H9 (cell line): Measurements from ENCODE around the gene KRTAP12-3. TPM values are rescaled to one million over a fixed set of nuclear protein-coding genes. Genes with fewer than 3 reads are reported as not detected.

Source experiments
- DNase-seq: peaks from one replicate; pipeline ENCODE4 v3.0.0-alpha.2; 2017
- H2AFZ ChIP-seq: one replicate; pipeline ENCODE4 v1.6.1; 2013; ENCODE audit warnings: mild to moderate bottlenecking, low read length, control low read depth, moderate library complexity
- H2AK5ac ChIP-seq: 2 replicates; pipeline ENCODE4 v1.6.1; 2013; ENCODE audit warnings: low read length, control low read depth, mixed read lengths; ENCODE audit not compliant: insufficient read length
- H2BK120ac ChIP-seq: one replicate; pipeline ENCODE4 v1.6.1; 2013; ENCODE audit warnings: low read depth, mild to moderate bottlenecking, low read length, control low read depth, inconsistent platforms; ENCODE audit not compliant: poor library complexity, severe bottlenecking
- H2BK12ac ChIP-seq: 2 replicates; pipeline ENCODE4 v1.6.1; 2013; ENCODE audit warnings: low read length, control low read depth, mixed read lengths, low read depth; ENCODE audit not compliant: insufficient read length
- H2BK15ac ChIP-seq: 2 replicates; pipeline ENCODE4 v1.6.1; 2013; ENCODE audit warnings: low read depth, low read length, control low read depth
- H2BK20ac ChIP-seq: one replicate; pipeline ENCODE4 v1.6.1; 2013; ENCODE audit warnings: low read depth, mild to moderate bottlenecking, low read length, control low read depth, inconsistent platforms; ENCODE audit not compliant: poor library complexity, severe bottlenecking
- H2BK5ac ChIP-seq: 2 replicates; pipeline ENCODE4 v1.6.1; 2013; ENCODE audit warnings: low read length, control low read depth, mixed read lengths; ENCODE audit not compliant: insufficient read length
- H3K14ac ChIP-seq: 2 replicates; pipeline ENCODE4 v1.6.1; 2013; ENCODE audit warnings: low read length, control low read depth; ENCODE audit not compliant: insufficient read depth
- H3K18ac ChIP-seq: 2 replicates; pipeline ENCODE4 v1.6.1; 2013; ENCODE audit warnings: low read depth, mild to moderate bottlenecking, mixed read lengths, low read length, control low read depth; ENCODE audit not compliant: insufficient read length
- H3K23ac ChIP-seq: 2 replicates; pipeline ENCODE4 v1.6.1; 2013; ENCODE audit warnings: low read length, control low read depth, mixed read lengths, low read depth; ENCODE audit not compliant: insufficient read length
- H3K23me2 ChIP-seq: 2 replicates; pipeline ENCODE4 v1.6.1; 2013; ENCODE audit warnings: low read depth, mild to moderate bottlenecking, mixed read lengths, low read length, control low read depth; ENCODE audit not compliant: insufficient read length, poor library complexity, severe bottlenecking
- H3K27ac ChIP-seq: 2 replicates; pipeline ENCODE4 v1.5.1; 2013; ENCODE audit warnings: low read length, control low read depth, mixed read lengths, low read depth; ENCODE audit not compliant: insufficient read length
- H3K27me3 ChIP-seq: 2 replicates; pipeline ENCODE4 v1.6.1; 2013; ENCODE audit warnings: low read length, control low read depth, inconsistent platforms; ENCODE audit not compliant: insufficient read depth
- H3K4ac ChIP-seq: 2 replicates; pipeline ENCODE4 v1.6.1; 2013; ENCODE audit warnings: low read depth, mild to moderate bottlenecking, control low read depth, inconsistent platforms, low read length, moderate library complexity
- H3K4me1 ChIP-seq: 2 replicates; pipeline ENCODE4 v1.6.1; 2013; ENCODE audit warnings: low read length, control low read depth, inconsistent platforms; ENCODE audit not compliant: insufficient read depth
- H3K4me2 ChIP-seq: 2 replicates; pipeline ENCODE4 v1.6.1; 2013; ENCODE audit warnings: low read length, control low read depth, mixed read lengths; ENCODE audit not compliant: insufficient read length, insufficient read depth
- H3K56ac ChIP-seq: 2 replicates; pipeline ENCODE4 v1.6.1; 2013; ENCODE audit warnings: low read depth, mild to moderate bottlenecking, mixed read lengths, low read length, control low read depth; ENCODE audit not compliant: insufficient read length
- H3K79me1 ChIP-seq: 2 replicates; pipeline ENCODE4 v1.6.1; 2013; ENCODE audit warnings: low read depth, mild to moderate bottlenecking, moderate library complexity, low read length, control low read depth, inconsistent platforms; ENCODE audit not compliant: insufficient read depth, poor library complexity, severe bottlenecking
- H3K79me2 ChIP-seq: 2 replicates; pipeline ENCODE4 v1.6.1; 2013; ENCODE audit warnings: low read length, control low read depth, inconsistent platforms; ENCODE audit not compliant: insufficient read depth
- H3K9ac ChIP-seq: 2 replicates; pipeline ENCODE4 v1.6.1; 2013; ENCODE audit warnings: low read length, control low read depth, mixed read lengths; ENCODE audit not compliant: insufficient read length; ENCODE audit errors: extremely low read depth
- H3K9me3 ChIP-seq: one replicate; pipeline ENCODE4 v1.6.1; 2013; ENCODE audit warnings: low read depth, low read length, inconsistent platforms; ENCODE audit not compliant: control insufficient read depth
- H3T11ph ChIP-seq: one replicate; pipeline ENCODE4 v1.6.1; 2013; ENCODE audit warnings: mild to moderate bottlenecking, low read length, control low read depth, inconsistent platforms
- H4K20me1 ChIP-seq: one replicate; pipeline ENCODE4 v1.6.1; 2013; ENCODE audit not compliant: control insufficient read depth, insufficient read length, insufficient read depth
- H4K5ac ChIP-seq: 2 replicates; pipeline ENCODE4 v1.6.1; 2013; ENCODE audit warnings: low read depth, mild to moderate bottlenecking, mixed read lengths, low read length, control low read depth; ENCODE audit not compliant: insufficient read length
- H4K8ac ChIP-seq: replicated peaks from 2 replicates; pipeline ENCODE4 v1.6.1; 2013; ENCODE audit warnings: low read length, control low read depth, mixed read lengths, low read depth; ENCODE audit not compliant: insufficient read length
- H4K91ac ChIP-seq: 2 replicates; pipeline ENCODE4 v1.6.1; 2013; ENCODE audit warnings: low read depth, mild to moderate bottlenecking, moderate library complexity, mixed read lengths, low read length, control low read depth; ENCODE audit not compliant: insufficient read length
- H3K27ac Mint-ChIP-seq, 3 experiments: 2 replicates in 2 of 3; 3 replicates in 1 of 3; pipeline ENCODE4 v1.8.0; 2020 to 2021; ENCODE audit warnings: mixed read lengths in 3 of 3, mild to moderate bottlenecking in 1 of 3, moderate library complexity in 1 of 3
- H3K27me3 Mint-ChIP-seq: 2 replicates; pipeline ENCODE4 v1.8.0; 2021; ENCODE audit warnings: low read depth, mild to moderate bottlenecking, moderate library complexity, mixed read lengths
- H3K36me3 Mint-ChIP-seq, 3 experiments: 2 replicates in 2 of 3; 3 replicates in 1 of 3; pipeline ENCODE4 v1.8.0; 2020 to 2021; ENCODE audit warnings: low read depth in 3 of 3, mixed read lengths in 3 of 3; ENCODE audit not compliant: insufficient read depth in 1 of 3
- H3K4me1 Mint-ChIP-seq, 2 experiments: 2 replicates each; pipeline ENCODE4 v1.8.0; 2020; ENCODE audit warnings: mixed read lengths in 2 of 2
- H3K4me3 Mint-ChIP-seq, 2 experiments: 2 replicates in 1 of 2; 3 replicates in 1 of 2; pipeline ENCODE4 v1.8.0; 2020 to 2021; ENCODE audit warnings: mild to moderate bottlenecking in 2 of 2, mixed read lengths in 2 of 2, moderate library complexity in 1 of 2
- H3K9me3 Mint-ChIP-seq, 2 experiments: 2 replicates in 1 of 2; 3 replicates in 1 of 2; pipeline ENCODE4 v1.8.0; 2020; ENCODE audit warnings: mild to moderate bottlenecking in 2 of 2, mixed read lengths in 2 of 2, moderate library complexity in 1 of 2
- WGBS: extraction: QIAGEN DNeasy Blood & Tissue Kit; methylation state at CpG from one replicate; pipeline ENCODE4 v1.1.7; 2013; ENCODE audit warnings: missing lambda C conversion rate, low lambda C conversion rate, mixed read lengths; ENCODE audit not compliant: insufficient read length; ENCODE audit errors: extremely low coverage; 5-methylcytosine and 5-hydroxymethylcytosine counted together
- total RNA-seq: library from RNA; stranded (reverse); gene quantifications from 2 replicates; pipeline ENCODE4 v1.2.1, GENCODE V29; 2021
- TF ChIP-seq, protein P1 (sequence below): fragments of 200-600 bp; sonication (generic); conservative IDR thresholded peaks from 3 replicates; pipeline ENCODE4 v1.8.0; 2021; ENCODE audit warnings: antibody characterized with exemption, mild to moderate bottlenecking

The KRTAP12-3 gene
- total RNA-seq, 1 experiment from 2014 or later, result not detected

DNA sequence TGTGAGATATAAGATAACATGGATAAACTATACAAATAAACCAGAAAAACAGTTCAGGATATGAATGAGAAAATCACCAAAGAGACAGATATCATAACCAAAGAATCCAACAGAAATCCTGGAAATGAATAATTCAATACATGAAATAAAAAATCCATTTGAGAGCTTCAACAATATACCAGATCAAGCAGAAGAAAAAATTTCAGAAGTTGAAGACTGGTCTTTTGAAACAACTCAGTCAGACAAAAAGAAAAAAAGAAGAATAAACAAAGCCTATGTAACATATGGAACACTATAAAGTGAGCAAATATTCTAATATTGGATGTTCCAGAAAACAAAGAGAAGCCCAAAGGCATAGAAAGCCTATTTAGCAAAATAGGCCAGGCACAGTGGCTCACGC is 14.2 kb downstream of the KRTAP12-3 start:
- H4K8ac ChIP-seq, result no peak overlapping the region
- no peaks in the 10 kb centered on the region for H3K79me1 ChIP-seq
- no peak overlapping the region for H2BK5ac ChIP-seq
- H4K91ac ChIP-seq, result no peak overlapping the region
- no peak overlapping the region for H3K4me2 ChIP-seq
- no peak overlapping the region for H3T11ph ChIP-seq
- H3K9ac ChIP-seq, result no peak overlapping the region
- Mint-ChIP-seq H3K27ac (no peak overlapping the region), H3K4me1 (no peaks in the 10 kb centered on the region; a peak in 1 of 4 replicates), H3K27me3 (peaks cover 9% of the 10 kb centered on the region), H3K36me3 (peaks cover 12 to 43% (median 17%) of the 10 kb centered on the region in 3 experiments), H3K9me3 (peaks cover 38 to 51% of the 10 kb centered on the region in 2 experiments), H3K4me3 (no peak overlapping the region)
- no peak overlapping the region for H4K5ac ChIP-seq
- no peaks in the 10 kb centered on the region for H3K27me3 ChIP-seq
- no peak overlapping the region for H2BK12ac ChIP-seq
- no CpG with 5 or more reads among the region's 1 CpG for WGBS
- no peak overlapping the region for H3K27ac ChIP-seq
- no peak for DNase-seq
- H2BK15ac ChIP-seq, result no peak overlapping the region
- no peaks in the 10 kb centered on the region for H4K20me1 ChIP-seq
- no peak overlapping the region for H2BK20ac ChIP-seq
- H2BK120ac ChIP-seq, result no peak overlapping the region
- no peak overlapping the region for H3K18ac ChIP-seq
- H3K23me2 ChIP-seq, result no peaks in the 10 kb centered on the region
- H2AK5ac ChIP-seq, result no peak overlapping the region
- no peak overlapping the region for H3K14ac ChIP-seq
- H3K4me1 ChIP-seq, result no peaks in the 10 kb centered on the region
- H3K23ac ChIP-seq, result no peak overlapping the region
- H2AFZ ChIP-seq, result no peak overlapping the region
- H3K4ac ChIP-seq, result no peak overlapping the region
- no peaks in the 10 kb centered on the region for H3K79me2 ChIP-seq
- H3K9me3 ChIP-seq, result no peaks in the 10 kb centered on the region
- H3K56ac ChIP-seq, result no peak overlapping the region
- TF ChIP-seq, protein P1, sequence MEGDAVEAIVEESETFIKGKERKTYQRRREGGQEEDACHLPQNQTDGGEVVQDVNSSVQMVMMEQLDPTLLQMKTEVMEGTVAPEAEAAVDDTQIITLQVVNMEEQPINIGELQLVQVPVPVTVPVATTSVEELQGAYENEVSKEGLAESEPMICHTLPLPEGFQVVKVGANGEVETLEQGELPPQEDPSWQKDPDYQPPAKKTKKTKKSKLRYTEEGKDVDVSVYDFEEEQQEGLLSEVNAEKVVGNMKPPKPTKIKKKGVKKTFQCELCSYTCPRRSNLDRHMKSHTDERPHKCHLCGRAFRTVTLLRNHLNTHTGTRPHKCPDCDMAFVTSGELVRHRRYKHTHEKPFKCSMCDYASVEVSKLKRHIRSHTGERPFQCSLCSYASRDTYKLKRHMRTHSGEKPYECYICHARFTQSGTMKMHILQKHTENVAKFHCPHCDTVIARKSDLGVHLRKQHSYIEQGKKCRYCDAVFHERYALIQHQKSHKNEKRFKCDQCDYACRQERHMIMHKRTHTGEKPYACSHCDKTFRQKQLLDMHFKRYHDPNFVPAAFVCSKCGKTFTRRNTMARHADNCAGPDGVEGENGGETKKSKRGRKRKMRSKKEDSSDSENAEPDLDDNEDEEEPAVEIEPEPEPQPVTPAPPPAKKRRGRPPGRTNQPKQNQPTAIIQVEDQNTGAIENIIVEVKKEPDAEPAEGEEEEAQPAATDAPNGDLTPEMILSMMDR, result no peak
